Measurements from ENCODE around the gene LARGE1.

DNA sequence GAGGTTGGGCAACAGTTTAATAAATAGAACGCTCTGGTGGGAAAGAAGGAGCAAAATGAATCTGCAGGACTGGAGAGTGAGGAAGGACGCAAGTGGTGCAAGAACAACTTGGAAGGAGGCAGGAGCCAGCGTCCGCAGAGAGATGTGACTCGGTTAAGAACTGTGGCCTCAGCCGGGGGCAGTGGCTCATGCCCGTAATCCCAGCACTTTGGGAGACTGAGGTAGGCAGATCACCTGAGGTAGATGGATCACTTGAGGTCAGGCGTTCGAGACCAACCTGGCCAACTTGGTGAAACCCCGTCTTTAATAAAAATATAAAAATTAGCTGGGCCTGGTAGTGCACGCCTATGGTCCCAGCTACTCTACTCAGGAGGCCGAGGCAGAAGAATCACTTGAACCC, 319.7 kb downstream of the LARGE1 start:
- TF ChIP-seq, protein P1, sequence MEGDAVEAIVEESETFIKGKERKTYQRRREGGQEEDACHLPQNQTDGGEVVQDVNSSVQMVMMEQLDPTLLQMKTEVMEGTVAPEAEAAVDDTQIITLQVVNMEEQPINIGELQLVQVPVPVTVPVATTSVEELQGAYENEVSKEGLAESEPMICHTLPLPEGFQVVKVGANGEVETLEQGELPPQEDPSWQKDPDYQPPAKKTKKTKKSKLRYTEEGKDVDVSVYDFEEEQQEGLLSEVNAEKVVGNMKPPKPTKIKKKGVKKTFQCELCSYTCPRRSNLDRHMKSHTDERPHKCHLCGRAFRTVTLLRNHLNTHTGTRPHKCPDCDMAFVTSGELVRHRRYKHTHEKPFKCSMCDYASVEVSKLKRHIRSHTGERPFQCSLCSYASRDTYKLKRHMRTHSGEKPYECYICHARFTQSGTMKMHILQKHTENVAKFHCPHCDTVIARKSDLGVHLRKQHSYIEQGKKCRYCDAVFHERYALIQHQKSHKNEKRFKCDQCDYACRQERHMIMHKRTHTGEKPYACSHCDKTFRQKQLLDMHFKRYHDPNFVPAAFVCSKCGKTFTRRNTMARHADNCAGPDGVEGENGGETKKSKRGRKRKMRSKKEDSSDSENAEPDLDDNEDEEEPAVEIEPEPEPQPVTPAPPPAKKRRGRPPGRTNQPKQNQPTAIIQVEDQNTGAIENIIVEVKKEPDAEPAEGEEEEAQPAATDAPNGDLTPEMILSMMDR (IDR thresholded peaks at IDR 0.05; ENCODE audit: low read depth, low read length): no peak
- TF ChIP-seq, protein P2, sequence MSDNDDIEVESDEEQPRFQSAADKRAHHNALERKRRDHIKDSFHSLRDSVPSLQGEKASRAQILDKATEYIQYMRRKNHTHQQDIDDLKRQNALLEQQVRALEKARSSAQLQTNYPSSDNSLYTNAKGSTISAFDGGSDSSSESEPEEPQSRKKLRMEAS (IDR thresholded peaks at IDR 0.05; ENCODE audit: low read depth, low read length): no peak
- TF ChIP-seq POLR2A (IDR thresholded peaks at IDR 0.05; ENCODE audit: extremely low read depth, insufficient read length): no peak

Measured in NB4 (cell line).